Duodenal mucosa (tissue), 2 donors: ENCODE measurements around the gene PRPH.
A peak's percentile ranks its signal among the peaks of the same experiment; 100 is the strongest.

Experiments
- H3K27ac ChIP-seq: one replicate; pipeline ENCODE4 v1.7.0; 2013; ENCODE audit warnings: low read depth, low read length
- H3K27me3 ChIP-seq, 2 donors: one replicate each; pipeline ENCODE4 v1.7.0; 2013; ENCODE audit warnings: low read length in 2 of 2, control low read depth in 1 of 2; ENCODE audit not compliant: insufficient read depth in 2 of 2, control insufficient read depth in 1 of 2
- H3K36me3 ChIP-seq, 2 donors: one replicate each; pipeline ENCODE4 v1.7.0; 2013; ENCODE audit warnings: low read length in 2 of 2, control low read depth in 1 of 2; ENCODE audit not compliant: insufficient read depth in 2 of 2, control insufficient read depth in 1 of 2
- H3K4me1 ChIP-seq, 2 donors: one replicate each; pipeline ENCODE4 v1.7.0; 2013; ENCODE audit warnings: low read length in 2 of 2, control low read depth in 1 of 2; ENCODE audit not compliant: insufficient read depth in 2 of 2, control insufficient read depth in 1 of 2
- H3K4me3 ChIP-seq, 2 donors: one replicate each; pipeline ENCODE4 v1.7.0; 2013; ENCODE audit warnings: low read length in 2 of 2, low read depth in 1 of 2
- H3K9ac ChIP-seq, 2 donors: one replicate each; pipeline ENCODE4 v1.7.0; 2013; ENCODE audit warnings: low read length in 2 of 2, low read depth in 1 of 2
- H3K9me3 ChIP-seq, 2 donors: one replicate each; pipeline ENCODE4 v1.7.0; 2013; ENCODE audit warnings: low read length in 2 of 2, control low read depth in 1 of 2; ENCODE audit not compliant: control insufficient read depth in 1 of 2

The PRPH gene

GRCh38 chr12:49345825-49346658, 51.1 kb downstream of the PRPH start:
- peaks cover 51 to 56% of the 10 kb centered on the region in 2 donors for H3K4me1 ChIP-seq
- H3K9me3 ChIP-seq, result no peaks in the 10 kb centered on the region
- no peak overlapping the region for H3K27ac ChIP-seq
- H3K9ac ChIP-seq, result no peak overlapping the region
- peaks cover 0 to under 1% of the 10 kb centered on the region in 2 donors for H3K36me3 ChIP-seq
- H3K4me3 ChIP-seq, result peak overlapping the region; percentile 65 to 73
- peaks cover 36 to 40% of the 10 kb centered on the region in 2 donors for H3K27me3 ChIP-seq

GRCh38 chr12:49346659-49347310, 51.8 kb downstream of the PRPH start, which contains the start of gene DNAJC22:
Gene DNAJC22, plus strand, starts transcription at chr12:49346888. Its CDS starts 1,985 bp downstream, at chr12:49348873.
- Histone ChIP-seq H3K27ac (no peak within 1 kb of the TSS), H3K4me3 (peak within 1 kb of the TSS; percentile 65 to 73), H3K9me3 (no peaks in the 10 kb centered on the region), H3K9ac (peak within 1 kb of the TSS; percentile 22 to 70), H3K36me3 (peaks cover 0 to 4% of the 10 kb centered on the region in 2 donors), H3K27me3 (peaks cover 36 to 40% of the 10 kb centered on the region in 2 donors), H3K4me1 (peaks cover 51 to 56% of the 10 kb centered on the region in 2 donors)

GRCh38 chr12:49347311-49348193, 52.6 kb downstream of the PRPH start:
- Histone ChIP-seq H3K9ac (peak overlapping the region; percentile 70 to 88), H3K4me3 (peak overlapping the region; percentile 65 to 73), H3K9me3 (no peaks in the 10 kb centered on the region), H3K27ac (peak overlapping the region; percentile 36), H3K36me3 (peaks cover 0 to 4% of the 10 kb centered on the region in 2 donors), H3K4me1 (peaks cover 50 to 51% of the 10 kb centered on the region in 2 donors), H3K27me3 (peaks cover 36 to 40% of the 10 kb centered on the region in 2 donors)
